ENCODE results near the gene BAD. TPM values are rescaled to one million over a fixed set of nuclear protein-coding genes. Genes with fewer than 3 reads are reported as not detected.

BAD gene
- total RNA-seq, 2 experiments from 2014 or later: 38.3 to 43.9 TPM

DNA sequence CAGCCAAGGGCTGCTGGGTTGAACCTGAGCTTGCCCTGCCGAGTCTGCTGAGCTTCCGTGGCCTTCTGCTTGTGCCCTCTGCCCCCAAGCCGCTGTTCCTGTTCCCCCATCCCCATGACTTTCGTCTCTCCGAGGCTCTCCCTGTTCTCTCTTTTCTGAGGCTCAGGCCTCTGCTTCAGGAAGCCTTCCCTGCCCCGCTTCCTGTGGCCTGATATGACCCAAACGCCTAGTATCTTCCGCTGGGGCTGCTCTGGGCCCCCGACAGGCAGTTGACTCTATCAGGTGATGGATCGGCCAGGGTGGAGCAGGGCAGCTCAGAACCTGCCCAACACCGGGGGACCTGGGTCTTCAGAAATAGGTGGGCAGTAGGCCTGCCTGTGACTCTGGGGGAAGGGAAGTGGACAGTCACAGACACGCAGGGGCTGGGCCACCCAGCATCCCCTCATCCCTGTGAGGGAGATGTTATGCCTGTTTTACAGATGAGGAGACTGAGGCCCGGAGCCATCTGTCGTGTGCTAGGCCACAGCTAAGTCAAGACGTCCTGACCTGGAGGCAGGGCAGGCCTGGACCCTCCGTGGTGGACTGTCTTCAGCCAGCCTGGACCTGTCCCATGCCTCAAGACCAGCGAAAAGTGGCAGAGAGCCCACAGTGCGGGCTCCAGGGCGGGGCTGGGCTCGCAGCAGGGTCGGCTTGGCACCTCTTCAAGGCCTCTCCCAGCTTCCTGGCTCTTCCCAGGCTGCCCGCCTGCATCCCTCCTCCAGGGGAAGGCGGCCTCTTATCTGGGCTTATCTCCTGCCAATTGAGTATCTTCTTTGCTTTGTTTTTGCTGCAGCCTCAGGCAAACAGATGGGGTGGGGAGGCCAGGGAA, 16.2 kb downstream of the BAD start:
- Mint-ChIP-seq H3K27ac (peak overlapping the region; percentile 97), H3K9me3 (ENCODE audit: insufficient read depth) (no peaks in the 10 kb centered on the region), H3K4me3 (peak overlapping the region; percentile 93), H3K4me1 (ENCODE audit: low read depth) (peaks cover 34% of the 10 kb centered on the region), H3K27me3 (ENCODE audit: low read depth) (no peaks in the 10 kb centered on the region), H3K36me3 (ENCODE audit: low read depth) (peaks cover 23% of the 10 kb centered on the region)
- ATAC-seq (no peak), DNase-seq (no peak)
- ChIA-PET POLR2A (interaction anchor here (0.6 to 5.6 kb wide), 16 partner anchors 9 to 82 kb away, joined by 3 to 79 read pairs (median 6); partner anchors contain the start of genes BAD, CCDC88B, ESRRA and FERMT3), CTCF (interaction anchor here (1.0 to 15.6 kb wide), 12 partner anchors 12 to 71 kb away, joined by 3 to 148 read pairs (median 4); partner anchors contain the start of genes CATSPERZ, ESRRA, FERMT3 and PLCB3)

GRCh38 chr11:64267207-64267945, 17.1 kb downstream of the BAD start:
- Mint-ChIP-seq H3K27ac (peak overlapping the region; percentile 97), H3K4me3 (no peak overlapping the region), H3K9me3 (ENCODE audit: insufficient read depth) (no peaks in the 10 kb centered on the region), H3K36me3 (ENCODE audit: low read depth) (peaks cover 25% of the 10 kb centered on the region), H3K4me1 (ENCODE audit: low read depth) (peaks cover 32% of the 10 kb centered on the region), H3K27me3 (ENCODE audit: low read depth) (no peaks in the 10 kb centered on the region)
- ATAC-seq (no peak), DNase-seq (no peak)
- CTCF ChIA-PET: interaction anchor here (1.0 to 15.6 kb wide), 7 partner anchors 16 to 70 kb away, joined by 3 to 148 read pairs (median 5); partner anchors contain the start of genes CATSPERZ, ESRRA, FERMT3 and PLCB3
- POLR2A ChIA-PET: interaction anchor here (0.6 to 5.6 kb wide), 4 partner anchors 16 to 61 kb away, joined by 3 to 79 read pairs (median 10); partner anchors contain the start of genes BAD, FERMT3, GPR137 and PLCB3

DNA sequence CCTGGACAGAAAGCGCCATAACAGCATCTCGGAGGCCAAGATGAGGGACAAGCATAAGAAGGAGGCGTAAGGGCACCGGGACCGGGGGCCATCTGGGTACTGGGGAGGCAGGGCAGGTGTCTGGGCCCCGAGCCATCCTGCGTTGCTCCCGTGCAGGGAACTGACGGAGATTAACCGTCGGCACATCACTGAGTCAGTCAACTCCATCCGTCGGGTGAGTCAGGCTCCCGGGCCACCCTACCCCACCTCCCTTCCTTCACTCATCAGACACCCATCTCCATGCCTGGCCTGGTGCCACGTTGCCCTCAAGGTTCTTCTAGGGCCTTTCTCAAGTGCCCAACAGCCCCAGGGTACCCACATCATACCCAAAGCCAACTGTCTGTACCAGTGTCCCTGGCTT, 18.1 kb downstream of the BAD start:
- ChIA-PET POLR2A (no interaction called here), CTCF (interaction anchor here (9.5 to 15.6 kb wide), 2 partner anchors 15 to 37 kb away, joined by 63 to 148 read pairs; partner anchors contain the start of genes CATSPERZ, ESRRA and PLCB3)
- DNase-seq (no peak), ATAC-seq (no peak)
- no peak overlapping the region for H3K27ac Mint-ChIP-seq
- no peaks in the 10 kb centered on the region for H3K27me3 Mint-ChIP-seq (ENCODE audit: low read depth)
- H3K4me3 Mint-ChIP-seq: no peak overlapping the region
- H3K9me3 Mint-ChIP-seq (ENCODE audit: insufficient read depth): no peaks in the 10 kb centered on the region
- H3K36me3 Mint-ChIP-seq (ENCODE audit: low read depth): peaks cover 27% of the 10 kb centered on the region
- H3K4me1 Mint-ChIP-seq (ENCODE audit: low read depth): peaks cover 24% of the 10 kb centered on the region

- DNase-seq: no peak
- CTCF ChIA-PET: interaction anchor here (9.5 to 15.6 kb wide), 2 partner anchors 14 to 37 kb away, joined by 63 to 148 read pairs; partner anchors contain the start of genes CATSPERZ, ESRRA and PLCB3
- no peak overlapping the region for H3K27ac Mint-ChIP-seq
Measured at GRCh38 chr11:64265176-64266160, 19.0 kb downstream of the BAD start.

GRCh38 chr11:64264371-64264852, 20.1 kb downstream of the BAD start:
- ATAC-seq (no peak), DNase-seq (no peak)
- Mint-ChIP-seq H3K4me1 (ENCODE audit: low read depth) (peaks cover 22% of the 10 kb centered on the region), H3K9me3 (ENCODE audit: insufficient read depth) (no peaks in the 10 kb centered on the region), H3K27ac (no peak overlapping the region), H3K4me3 (no peak overlapping the region), H3K36me3 (ENCODE audit: low read depth) (peaks cover 28% of the 10 kb centered on the region), H3K27me3 (ENCODE audit: low read depth) (no peaks in the 10 kb centered on the region)
- CTCF ChIA-PET: interaction anchor here (9.5 kb wide), 1 partner anchor 13 kb away, joined by 63 read pairs; the partner anchor contains the start of gene PLCB3
- POLR2A ChIA-PET: interaction anchor here (1.2 to 2.4 kb wide), 3 partner anchors 12 to 19 kb away, joined by 3 to 7 read pairs (median 4); partner anchors contain the start of gene PLCB3

More at GRCh38 chr11:64265176-64266160, 19.0 kb downstream of the BAD start:
- POLR2A ChIA-PET: interaction anchor here (0.6 to 2.4 kb wide), 4 partner anchors 13 to 43 kb away, joined by 3 to 7 read pairs (median 4); partner anchors contain the start of genes GPR137 and PLCB3
- no peak for ATAC-seq
- no peaks in the 10 kb centered on the region for H3K9me3 Mint-ChIP-seq (ENCODE audit: insufficient read depth)
- H3K4me1 Mint-ChIP-seq (ENCODE audit: low read depth): peaks cover 23% of the 10 kb centered on the region
- H3K27me3 Mint-ChIP-seq (ENCODE audit: low read depth): no peaks in the 10 kb centered on the region
- peaks cover 27% of the 10 kb centered on the region for H3K36me3 Mint-ChIP-seq (ENCODE audit: low read depth)
- no peak overlapping the region for H3K4me3 Mint-ChIP-seq

DNA sequence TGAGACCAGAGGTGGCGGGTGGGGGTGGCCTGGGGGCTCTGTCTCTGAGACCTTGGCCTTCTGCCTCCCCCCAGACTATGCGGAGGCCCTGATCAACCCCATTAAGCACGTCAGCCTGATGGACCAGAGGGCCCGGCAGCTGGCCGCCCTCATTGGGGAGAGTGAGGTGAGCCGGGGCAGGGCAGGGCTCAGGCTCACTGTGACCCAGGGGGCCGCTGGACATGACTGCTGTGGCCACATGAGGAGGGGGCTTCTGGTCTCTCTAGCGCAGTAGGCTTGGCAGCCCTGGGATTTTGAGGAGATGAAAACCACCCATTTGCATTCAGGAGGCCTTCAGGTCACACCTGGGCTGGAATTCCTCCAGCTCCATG, 20.5 kb downstream of the BAD start:
- ChIA-PET CTCF (interaction anchor here (9.5 kb wide), 1 partner anchor 13 kb away, joined by 63 read pairs; the partner anchor contains the start of gene PLCB3), POLR2A (interaction anchor here (1.2 to 2.4 kb wide), 3 partner anchors 12 to 19 kb away, joined by 3 to 7 read pairs (median 4); partner anchors contain the start of gene PLCB3)
- no peaks in the 10 kb centered on the region for H3K27me3 Mint-ChIP-seq (ENCODE audit: low read depth)
- DNase-seq: no peak
- H3K4me1 Mint-ChIP-seq (ENCODE audit: low read depth): peaks cover 24% of the 10 kb centered on the region
- H3K36me3 Mint-ChIP-seq (ENCODE audit: low read depth): peaks cover 28% of the 10 kb centered on the region
- no peaks in the 10 kb centered on the region for H3K9me3 Mint-ChIP-seq (ENCODE audit: insufficient read depth)
- ATAC-seq: no peak
- H3K4me3 Mint-ChIP-seq: no peak overlapping the region
- H3K27ac Mint-ChIP-seq: no peak overlapping the region

- Mint-ChIP-seq H3K27me3 (ENCODE audit: low read depth) (no peaks in the 10 kb centered on the region), H3K27ac (no peak overlapping the region), H3K9me3 (ENCODE audit: insufficient read depth) (no peaks in the 10 kb centered on the region), H3K4me1 (ENCODE audit: low read depth) (peaks cover 17% of the 10 kb centered on the region), H3K4me3 (no peak overlapping the region), H3K36me3 (ENCODE audit: low read depth) (peaks cover 23% of the 10 kb centered on the region)
- ATAC-seq (no peak), DNase-seq (no peak)
- POLR2A ChIA-PET: interaction anchor here (0.7 to 2.4 kb wide), 5 partner anchors 11 to 77 kb away, joined by 3 to 7 read pairs (median 4); partner anchors contain the start of genes FERMT3 and PLCB3
- CTCF ChIA-PET: interaction anchor here (2.5 to 9.5 kb wide), 2 partner anchors 11 to 12 kb away, joined by 10 to 63 read pairs; partner anchors contain the start of gene PLCB3
Measured at GRCh38 chr11:64263021-64263946, 21.2 kb downstream of the BAD start.

DNA sequence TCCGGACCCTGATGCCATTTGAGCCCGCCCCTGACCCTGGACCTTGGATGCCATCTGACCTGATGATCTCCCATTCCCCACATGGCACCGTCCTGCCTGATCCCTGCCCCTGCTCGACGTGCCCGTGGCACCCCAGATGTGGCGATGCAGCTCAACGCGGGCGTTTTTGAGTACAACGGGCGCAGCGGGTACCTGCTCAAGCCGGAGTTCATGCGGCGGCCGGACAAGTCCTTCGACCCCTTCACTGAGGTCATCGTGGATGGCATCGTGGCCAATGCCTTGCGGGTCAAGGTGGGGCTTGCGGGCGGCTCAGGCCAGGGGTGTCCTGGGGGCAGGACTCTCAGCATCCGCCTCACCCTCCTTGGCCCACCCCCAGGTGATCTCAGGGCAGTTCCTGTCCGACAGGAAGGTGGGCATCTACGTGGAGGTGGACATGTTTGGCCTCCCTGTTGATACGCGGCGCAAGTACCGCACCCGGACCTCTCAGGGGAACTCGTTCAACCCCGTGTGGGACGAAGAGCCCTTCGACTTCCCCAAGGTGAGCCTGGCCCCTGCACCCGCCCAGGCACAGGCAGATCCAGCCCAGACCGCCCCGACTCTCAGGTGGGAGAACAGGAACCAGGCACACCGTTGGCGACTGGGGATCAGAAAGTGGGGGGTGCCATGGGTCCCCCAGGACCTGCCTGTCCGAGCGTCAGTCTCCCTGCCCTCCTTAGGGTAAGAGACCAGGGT, 22.0 kb downstream of the BAD start:
- H3K4me1 Mint-ChIP-seq (ENCODE audit: low read depth): peaks cover 9% of the 10 kb centered on the region
- POLR2A ChIA-PET: interaction anchor here (0.7 to 1.3 kb wide), 2 partner anchors 56 to 76 kb away, joined by 3 to 4 read pairs; partner anchors contain the start of gene FERMT3

GRCh38 chr11:64261556-64262080, 22.8 kb downstream of the BAD start:
- no peaks in the 10 kb centered on the region for H3K27me3 Mint-ChIP-seq (ENCODE audit: low read depth)
- no peaks in the 10 kb centered on the region for H3K9me3 Mint-ChIP-seq (ENCODE audit: insufficient read depth)
- no peak overlapping the region for H3K27ac Mint-ChIP-seq
- H3K4me1 Mint-ChIP-seq (ENCODE audit: low read depth): peaks cover 7% of the 10 kb centered on the region
- H3K4me3 Mint-ChIP-seq: no peak overlapping the region
- ChIA-PET POLR2A (interaction anchor here (0.8 to 1.5 kb wide), 3 partner anchors 10 to 38 kb away, joined by 3 read pairs; partner anchors contain the start of gene PPP1R14B), CTCF (interaction anchor here (0.7 to 2.5 kb wide), 3 partner anchors 10 to 583 kb away, joined by 3 to 10 read pairs (median 3); partner anchors contain the start of genes PLCB3 and PPP1R14B)
- DNase-seq: no peak
- no peak for ATAC-seq
- H3K36me3 Mint-ChIP-seq (ENCODE audit: low read depth): peaks cover 20% of the 10 kb centered on the region

More for the DNA sequence above, 22.0 kb downstream of the BAD start:
- CTCF ChIA-PET: interaction anchor here (0.8 to 2.5 kb wide), 2 partner anchors 11 to 16 kb away, joined by 3 to 10 read pairs; partner anchors contain the start of genes PLCB3 and PPP1R14B
- Mint-ChIP-seq H3K9me3 (ENCODE audit: insufficient read depth) (no peaks in the 10 kb centered on the region), H3K27ac (no peak overlapping the region), H3K4me3 (no peak overlapping the region), H3K36me3 (ENCODE audit: low read depth) (peaks cover 19% of the 10 kb centered on the region), H3K27me3 (ENCODE audit: low read depth) (no peaks in the 10 kb centered on the region)
- DNase-seq (no peak), ATAC-seq (no peak)
